ENCODE measurements around the gene ZNF513.
"Not testable (repeated sequence)": the region's sequence is repeated elsewhere in the genome, so short reads cannot be mapped to it uniquely, and the experiment has no call there.

Gene ZNF513

GRCh38 chr2:27369471-27370025 is 11.0 kb downstream of the ZNF513 start:
- Histone ChIP-seq H3K36me3 (ENCODE audit: control insufficient read depth, insufficient read depth, low read length) (peaks cover 30% of the 10 kb centered on the region), H3K27me3 (ENCODE audit: control insufficient read depth, insufficient read depth, low read length) (no peaks in the 10 kb centered on the region), H3K9me3 (ENCODE audit: control insufficient read depth, insufficient read depth, low read length) (no peaks in the 10 kb centered on the region), H3K4me1 (ENCODE audit: control insufficient read depth, insufficient read depth, low read length) (peaks cover 4% of the 10 kb centered on the region), H3K9ac (ENCODE audit: low read depth, low read length) (peak overlapping the region; percentile 87), H3K4me3 (ENCODE audit: low read depth, low read length) (peak overlapping the region; percentile 92)

- Histone ChIP-seq H3K27me3 (ENCODE audit: control insufficient read depth, insufficient read depth, low read length) (no peaks in the 10 kb centered on the region), H3K9me3 (ENCODE audit: control insufficient read depth, insufficient read depth, low read length) (no peaks in the 10 kb centered on the region), H3K9ac (ENCODE audit: low read depth, low read length) (no peak overlapping the region), H3K4me1 (ENCODE audit: control insufficient read depth, insufficient read depth, low read length) (no peaks in the 10 kb centered on the region), H3K36me3 (ENCODE audit: control insufficient read depth, insufficient read depth, low read length) (peaks cover 27% of the 10 kb centered on the region), H3K4me3 (ENCODE audit: low read depth, low read length) (no peak overlapping the region)
Observed at GRCh38 chr2:27363933-27364332, 16.6 kb downstream of the ZNF513 start.

GRCh38 chr2:27362678-27363420 is 17.7 kb downstream of the ZNF513 start:
- Histone ChIP-seq H3K9ac (ENCODE audit: low read depth, low read length) (no peak overlapping the region), H3K36me3 (ENCODE audit: control insufficient read depth, insufficient read depth, low read length) (peaks cover 20% of the 10 kb centered on the region), H3K9me3 (ENCODE audit: control insufficient read depth, insufficient read depth, low read length) (no peaks in the 10 kb centered on the region)

GRCh38 chr2:27356382-27357181 is 24.0 kb downstream of the ZNF513 start, which contains the start of gene GTF3C2:
GTF3C2 (minus strand) TSS chr2:27356764; CDS start chr2:27343554, 13,210 bp downstream.
- H3K9ac ChIP-seq (ENCODE audit: low read depth, low read length) = peak within 1 kb of the TSS; percentile 99
- no peaks in the 10 kb centered on the region for H3K36me3 ChIP-seq (ENCODE audit: control insufficient read depth, insufficient read depth, low read length)
- no peaks in the 10 kb centered on the region for H3K27me3 ChIP-seq (ENCODE audit: control insufficient read depth, insufficient read depth, low read length)
- H3K9me3 ChIP-seq (ENCODE audit: control insufficient read depth, insufficient read depth, low read length) = no peaks in the 10 kb centered on the region
- H3K4me1 ChIP-seq (ENCODE audit: control insufficient read depth, insufficient read depth, low read length) = peaks cover 5% of the 10 kb centered on the region
- peak within 1 kb of the TSS; percentile 97 for H3K4me3 ChIP-seq (ENCODE audit: low read depth, low read length)

More at GRCh38 chr2:27362678-27363420, 17.7 kb downstream of the ZNF513 start:
- Histone ChIP-seq H3K4me1 (ENCODE audit: control insufficient read depth, insufficient read depth, low read length) (no peaks in the 10 kb centered on the region), H3K4me3 (ENCODE audit: low read depth, low read length) (no peak overlapping the region), H3K27me3 (ENCODE audit: control insufficient read depth, insufficient read depth, low read length) (no peaks in the 10 kb centered on the region)

- H3K9me3 ChIP-seq (ENCODE audit: control insufficient read depth, insufficient read depth, low read length) = no peaks in the 10 kb centered on the region
Observed at GRCh38 chr2:27356056-27356381, 24.5 kb downstream of the ZNF513 start.

GRCh38 chr2:27354597-27354927 is 26.0 kb downstream of the ZNF513 start:
- Histone ChIP-seq H3K36me3 (ENCODE audit: control insufficient read depth, insufficient read depth, low read length) (no peaks in the 10 kb centered on the region), H3K4me3 (ENCODE audit: low read depth, low read length) (no peak overlapping the region), H3K4me1 (ENCODE audit: control insufficient read depth, insufficient read depth, low read length) (peaks cover 5% of the 10 kb centered on the region), H3K27me3 (ENCODE audit: control insufficient read depth, insufficient read depth, low read length) (no peaks in the 10 kb centered on the region), H3K9me3 (ENCODE audit: control insufficient read depth, insufficient read depth, low read length) (no peaks in the 10 kb centered on the region), H3K9ac (ENCODE audit: low read depth, low read length) (no peak overlapping the region)

More at GRCh38 chr2:27356056-27356381, 24.5 kb downstream of the ZNF513 start:
- Histone ChIP-seq H3K27me3 (ENCODE audit: control insufficient read depth, insufficient read depth, low read length) (no peaks in the 10 kb centered on the region), H3K4me3 (ENCODE audit: low read depth, low read length) (peak overlapping the region; percentile 97), H3K9ac (ENCODE audit: low read depth, low read length) (peak overlapping the region; percentile 99), H3K36me3 (ENCODE audit: control insufficient read depth, insufficient read depth, low read length) (no peaks in the 10 kb centered on the region), H3K4me1 (ENCODE audit: control insufficient read depth, insufficient read depth, low read length) (peaks cover 5% of the 10 kb centered on the region)

- peaks cover 5% of the 10 kb centered on the region for H3K4me1 ChIP-seq (ENCODE audit: control insufficient read depth, insufficient read depth, low read length)
- no peak overlapping the region for H3K4me3 ChIP-seq (ENCODE audit: low read depth, low read length)
- H3K27me3 ChIP-seq (ENCODE audit: control insufficient read depth, insufficient read depth, low read length) = no peaks in the 10 kb centered on the region
- H3K36me3 ChIP-seq (ENCODE audit: control insufficient read depth, insufficient read depth, low read length) = no peaks in the 10 kb centered on the region
- H3K9me3 ChIP-seq (ENCODE audit: control insufficient read depth, insufficient read depth, low read length) = no peaks in the 10 kb centered on the region
- no peak overlapping the region for H3K9ac ChIP-seq (ENCODE audit: low read depth, low read length)
Observed at GRCh38 chr2:27353762-27354596, 26.6 kb downstream of the ZNF513 start.

- H3K4me1 ChIP-seq (ENCODE audit: control insufficient read depth, insufficient read depth, low read length); H3K4me3 ChIP-seq (ENCODE audit: low read depth, low read length); H3K9me3 ChIP-seq (ENCODE audit: control insufficient read depth, insufficient read depth, low read length); H3K9ac ChIP-seq (ENCODE audit: low read depth, low read length); H3K36me3 ChIP-seq (ENCODE audit: control insufficient read depth, insufficient read depth, low read length); H3K27me3 ChIP-seq (ENCODE audit: control insufficient read depth, insufficient read depth, low read length): not testable (repeated sequence)
Observed at GRCh38 chr2:27353386-27353761, 27.2 kb downstream of the ZNF513 start.

GRCh38 chr2:27351802-27352598 is 28.5 kb downstream of the ZNF513 start:
- Histone ChIP-seq H3K27me3 (ENCODE audit: control insufficient read depth, insufficient read depth, low read length) (no peaks in the 10 kb centered on the region), H3K9me3 (ENCODE audit: control insufficient read depth, insufficient read depth, low read length) (no peaks in the 10 kb centered on the region), H3K4me3 (ENCODE audit: low read depth, low read length) (no peak overlapping the region), H3K4me1 (ENCODE audit: control insufficient read depth, insufficient read depth, low read length) (peaks cover 5% of the 10 kb centered on the region), H3K9ac (ENCODE audit: low read depth, low read length) (no peak overlapping the region), H3K36me3 (ENCODE audit: control insufficient read depth, insufficient read depth, low read length) (no peaks in the 10 kb centered on the region)

- H3K4me3 ChIP-seq (ENCODE audit: low read depth, low read length) = no peak overlapping the region
- H3K9me3 ChIP-seq (ENCODE audit: control insufficient read depth, insufficient read depth, low read length) = no peaks in the 10 kb centered on the region
- no peaks in the 10 kb centered on the region for H3K27me3 ChIP-seq (ENCODE audit: control insufficient read depth, insufficient read depth, low read length)
- H3K4me1 ChIP-seq (ENCODE audit: control insufficient read depth, insufficient read depth, low read length) = peaks cover 5% of the 10 kb centered on the region
- H3K36me3 ChIP-seq (ENCODE audit: control insufficient read depth, insufficient read depth, low read length) = no peaks in the 10 kb centered on the region
- no peak overlapping the region for H3K9ac ChIP-seq (ENCODE audit: low read depth, low read length)
Observed at GRCh38 chr2:27350106-27350693, 30.3 kb downstream of the ZNF513 start.
